Activated CD4-positive, alpha-beta T cell treated with anti-CD3 and anti-CD28 coated beads for 36 hours (primary cell): ENCODE results near the gene TGFBRAP1. TPM values are rescaled to one million over a fixed set of nuclear protein-coding genes. Genes with fewer than 3 reads are reported as not detected.
"Not testable (repeated sequence)": the region's sequence is repeated elsewhere in the genome, so short reads cannot be mapped to it uniquely, and the experiment has no call there.

Experiments used
- ATAC-seq: fragments of 200-7000 bp; cut with Tn5 transposase; one replicate; pipeline ENCODE4 v1.10.0; 2021; ENCODE audit warnings: mild to moderate bottlenecking, moderate library complexity
- CTCF ChIA-PET: fragments of 350-600 bp; sonication (Branson Sonifier 250); formaldehyde crosslinking; loops from one replicate; lab custom pipeline; 2021; ENCODE audit warnings: antibody characterized with exemption; lab: Charles Lee
- POLR2A ChIA-PET: fragments of 350-600 bp; sonication (Branson Sonifier 250); formaldehyde crosslinking; loops from one replicate; lab custom pipeline; 2021; ENCODE audit warnings: antibody characterized with exemption, inconsistent platforms; lab: Charles Lee
- DNase-seq: peaks from one replicate; pipeline ENCODE4 v3.0.0-alpha.2; 2020
- H3K27ac Mint-ChIP-seq: one replicate; pipeline ENCODE4 v1.8.0; 2021; ENCODE audit warnings: mixed read lengths
- H3K27me3 Mint-ChIP-seq: one replicate; pipeline ENCODE4 v1.8.0; 2021; ENCODE audit warnings: mixed read lengths
- H3K36me3 Mint-ChIP-seq: one replicate; pipeline ENCODE4 v1.8.0; 2021; ENCODE audit warnings: low read depth, mixed read lengths
- H3K4me1 Mint-ChIP-seq: one replicate; pipeline ENCODE4 v1.8.0; 2021; ENCODE audit warnings: mixed read lengths
- H3K4me3 Mint-ChIP-seq: one replicate; pipeline ENCODE4 v1.8.0; 2021; ENCODE audit warnings: mild to moderate bottlenecking, moderate library complexity, mixed read lengths
- H3K9me3 Mint-ChIP-seq: one replicate; pipeline ENCODE4 v1.8.0; 2021; ENCODE audit warnings: low read depth, mixed read lengths
- intact Hi-C, 2 experiments: fragments of 100-400 bp; cut with DNase I in 1 of 2; cut with micrococcal nuclease in 1 of 2; formaldehyde crosslinking; loops; one replicate each; pipeline versions ENCODE4 v1.14.2 to v1.15.1; 2022 to 2024; cut with DNase I, micrococcal nuclease
- total RNA-seq, 2 experiments: library from RNA; stranded (reverse); gene quantifications; one replicate each; pipeline ENCODE4 v1.2.3, GENCODE V29; 2021

TGFBRAP1 gene
- total RNA-seq, 2 experiments from 2014 or later, result 20.0 to 20.6 TPM

- DNase-seq, H3K36me3 Mint-ChIP-seq, H3K4me3 Mint-ChIP-seq, intact Hi-C loops, H3K27me3 Mint-ChIP-seq, H3K27ac Mint-ChIP-seq, H3K9me3 Mint-ChIP-seq, H3K4me1 Mint-ChIP-seq, ATAC-seq, POLR2A ChIA-PET, CTCF ChIA-PET: not testable (repeated sequence)
Observed at GRCh38 chr2:105251016-105251648, 78.4 kb downstream of the TGFBRAP1 start.

DNA sequence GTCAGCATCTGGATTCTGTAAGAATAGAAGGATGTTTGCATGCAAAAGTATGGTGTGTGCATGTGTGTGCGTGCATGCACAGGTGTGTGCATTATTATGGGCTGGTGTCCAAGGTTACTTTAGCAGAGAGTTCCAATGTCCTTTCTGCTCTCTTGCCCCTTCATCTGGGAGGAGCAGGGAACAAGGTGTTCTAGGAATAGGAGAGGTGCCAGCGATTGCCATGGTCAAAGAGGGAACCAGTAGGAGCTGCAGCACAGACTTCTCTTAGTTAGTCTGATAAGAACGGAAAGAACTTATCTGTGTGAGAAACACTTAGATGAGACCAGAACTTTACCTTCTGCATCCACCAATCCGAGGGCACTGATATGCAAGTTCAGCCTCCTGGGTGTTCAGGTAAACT lies 79.6 kb downstream of the TGFBRAP1 start:
- DNase-seq (no peak), ATAC-seq (no peak)
- ChIA-PET CTCF (no interaction called here), POLR2A (no interaction called here)
- no peaks in the 10 kb centered on the region for H3K27me3 Mint-ChIP-seq
- H3K36me3 Mint-ChIP-seq, result no peaks in the 10 kb centered on the region
- intact Hi-C loops, result no loop called here
- H3K9me3 Mint-ChIP-seq, result no peaks in the 10 kb centered on the region
- H3K4me1 Mint-ChIP-seq, result no peaks in the 10 kb centered on the region
- H3K27ac Mint-ChIP-seq, result no peak overlapping the region
- H3K4me3 Mint-ChIP-seq, result no peak overlapping the region

DNA sequence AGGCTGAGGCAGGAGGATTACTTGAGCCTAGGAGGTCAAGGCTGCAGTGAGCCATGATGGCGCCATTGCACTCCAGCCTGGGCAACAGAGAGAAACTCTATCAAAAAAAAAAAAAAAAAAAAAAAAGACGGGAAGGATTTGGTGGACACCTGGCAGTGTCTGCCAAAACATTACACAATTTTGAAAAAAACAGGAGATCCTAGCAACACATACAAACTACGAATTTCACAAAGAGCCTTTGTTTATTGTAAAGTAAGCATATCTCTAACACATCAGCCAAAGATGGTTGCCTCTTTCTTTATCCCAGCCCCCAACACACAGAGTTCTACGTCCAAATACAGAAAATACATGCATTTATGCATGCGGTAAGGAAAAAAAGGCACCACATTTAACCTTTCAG lies 80.4 kb downstream of the TGFBRAP1 start:
- CTCF ChIA-PET, result interaction anchor here (0.6 to 0.7 kb wide), 2 partner anchors 23 to 778 kb away, joined by 3 read pairs; no protein-coding TSS in a partner anchor
- intact Hi-C loops, result no loop called here
- H3K9me3 Mint-ChIP-seq, result no peaks in the 10 kb centered on the region
- no peaks in the 10 kb centered on the region for H3K36me3 Mint-ChIP-seq
- ATAC-seq (no peak), DNase-seq (no peak)
- no peak overlapping the region for H3K27ac Mint-ChIP-seq
- no peak overlapping the region for H3K4me3 Mint-ChIP-seq
- H3K27me3 Mint-ChIP-seq, result no peaks in the 10 kb centered on the region
- no peaks in the 10 kb centered on the region for H3K4me1 Mint-ChIP-seq
- POLR2A ChIA-PET, result no interaction called here

DNA sequence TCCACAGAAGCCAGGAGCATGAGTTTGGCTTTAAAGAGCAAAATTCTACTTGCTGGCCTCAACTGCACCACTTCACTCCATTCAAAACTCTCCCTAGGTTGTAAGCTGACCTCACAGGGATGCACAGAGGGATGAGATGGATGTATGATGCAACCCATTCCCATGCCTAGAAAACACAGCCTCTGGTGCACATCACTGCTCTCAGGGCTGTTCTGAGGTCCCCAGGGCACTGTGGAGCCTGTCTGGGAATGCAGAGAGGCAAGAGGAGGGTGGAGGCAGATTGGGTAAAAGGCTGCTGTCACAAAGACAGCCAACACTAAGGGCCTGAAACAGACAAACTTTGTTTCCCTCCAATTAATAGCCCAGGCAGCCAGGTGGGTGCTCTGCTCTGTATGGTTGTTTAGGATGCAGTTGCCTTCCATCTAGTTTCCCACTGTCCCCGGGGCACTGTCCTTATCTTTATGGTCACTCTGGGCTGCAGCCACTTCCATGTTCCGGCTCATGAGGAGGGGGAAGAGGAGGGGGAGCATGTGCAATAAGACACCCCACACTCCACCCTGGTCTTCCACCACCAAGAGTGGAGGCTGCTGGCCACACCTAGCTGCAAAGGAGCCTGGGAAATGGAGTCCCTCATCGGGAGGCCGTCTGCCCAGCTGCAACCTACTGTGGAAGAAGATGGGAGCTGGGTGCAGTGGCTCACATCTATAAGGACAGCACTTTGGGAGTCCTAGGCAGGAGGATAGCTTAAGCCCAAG lies 81.0 kb downstream of the TGFBRAP1 start:
- no peak for DNase-seq
- intact Hi-C loops, result no loop called here
- no peak for ATAC-seq
- CTCF ChIA-PET, result interaction anchor here (0.6 to 0.7 kb wide), 2 partner anchors 22 to 778 kb away, joined by 3 read pairs; no protein-coding TSS in a partner anchor
- Mint-ChIP-seq H3K27me3 (no peaks in the 10 kb centered on the region), H3K9me3 (no peaks in the 10 kb centered on the region), H3K4me1 (no peaks in the 10 kb centered on the region), H3K27ac (no peak overlapping the region), H3K36me3 (no peaks in the 10 kb centered on the region), H3K4me3 (no peak overlapping the region)
- POLR2A ChIA-PET, result no interaction called here

GRCh38 chr2:105244451-105244850 lies 85.1 kb downstream of the TGFBRAP1 start:
- Mint-ChIP-seq H3K36me3 (no peaks in the 10 kb centered on the region), H3K27ac (no peak overlapping the region), H3K4me1 (no peaks in the 10 kb centered on the region), H3K27me3 (no peaks in the 10 kb centered on the region), H3K4me3 (no peak overlapping the region), H3K9me3 (no peaks in the 10 kb centered on the region)
- ATAC-seq (no peak), DNase-seq (no peak)
- ChIA-PET POLR2A (no interaction called here), CTCF (interaction anchor here (2.1 kb wide), 1 partner anchor 129 kb away, joined by 5 read pairs; no protein-coding TSS in a partner anchor)
- intact Hi-C loops, result no loop called here

- H3K4me3 Mint-ChIP-seq, result no peak overlapping the region
- CTCF ChIA-PET, result interaction anchor here (0.7 to 2.1 kb wide), 2 partner anchors 126 to 129 kb away, joined by 3 to 5 read pairs; no protein-coding TSS in a partner anchor
- no peak for ATAC-seq
- no peaks in the 10 kb centered on the region for H3K4me1 Mint-ChIP-seq
- DNase-seq, result no peak
- H3K27me3 Mint-ChIP-seq, result no peaks in the 10 kb centered on the region
- POLR2A ChIA-PET, result no interaction called here
- H3K36me3 Mint-ChIP-seq, result no peaks in the 10 kb centered on the region
- no peak overlapping the region for H3K27ac Mint-ChIP-seq
- H3K9me3 Mint-ChIP-seq, result no peaks in the 10 kb centered on the region
- intact Hi-C loops, result no loop called here
Observed at GRCh38 chr2:105243961-105244360, 85.6 kb downstream of the TGFBRAP1 start.

- intact Hi-C loops, result no loop called here
- H3K4me3 Mint-ChIP-seq, result no peak overlapping the region
- no peaks in the 10 kb centered on the region for H3K4me1 Mint-ChIP-seq
- ChIA-PET CTCF (interaction anchor here (0.7 kb wide), 1 partner anchor 9 kb away, joined by 4 read pairs; no protein-coding TSS in a partner anchor), POLR2A (no interaction called here)
- H3K27ac Mint-ChIP-seq, result no peak overlapping the region
- no peaks in the 10 kb centered on the region for H3K9me3 Mint-ChIP-seq
- no peaks in the 10 kb centered on the region for H3K27me3 Mint-ChIP-seq
- ATAC-seq (no peak), DNase-seq (no peak)
- no peaks in the 10 kb centered on the region for H3K36me3 Mint-ChIP-seq
Observed at GRCh38 chr2:105242286-105242993, 87.1 kb downstream of the TGFBRAP1 start.

GRCh38 chr2:105241443-105241842 lies 88.1 kb downstream of the TGFBRAP1 start, which contains the start of gene GPR45:
Gene GPR45 (plus strand): TSS chr2:105241743. CDS start chr2:105241859, 116 bp downstream.
- H3K4me3 Mint-ChIP-seq, result no peak within 1 kb of the TSS
- H3K4me1 Mint-ChIP-seq, result peaks cover 2% of the 10 kb centered on the region
- POLR2A ChIA-PET, result no interaction called here
- ATAC-seq (no peak), DNase-seq (no peak)
- intact Hi-C loops, result no loop called here
- no peaks in the 10 kb centered on the region for H3K9me3 Mint-ChIP-seq
- no peak within 1 kb of the TSS for H3K27ac Mint-ChIP-seq
- H3K27me3 Mint-ChIP-seq, result no peaks in the 10 kb centered on the region
- CTCF ChIA-PET, result interaction anchor here (1.9 to 11.3 kb wide), 2 partner anchors 10 to 125 kb away, joined by 10 to 206 read pairs; no protein-coding TSS in a partner anchor
- H3K36me3 Mint-ChIP-seq, result no peaks in the 10 kb centered on the region

DNA sequence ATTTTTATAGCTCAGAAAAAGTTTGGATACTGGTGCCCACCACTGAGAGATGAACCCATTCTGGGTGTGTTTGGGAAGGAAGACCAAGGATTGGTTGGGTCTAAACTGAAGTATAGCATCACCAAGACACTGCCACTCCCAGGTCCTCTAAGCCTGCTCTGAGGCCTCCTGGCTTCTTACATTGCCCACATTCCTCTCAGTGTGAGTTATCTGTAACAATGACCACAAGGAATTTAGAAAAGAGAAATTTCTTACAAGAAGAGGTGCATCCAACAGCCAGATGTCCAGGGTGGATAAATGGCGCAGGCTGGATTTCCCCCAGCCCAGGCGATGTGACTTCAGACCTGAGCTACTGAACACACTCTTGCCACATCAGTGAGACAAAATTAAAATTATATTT lies 89.6 kb downstream of the TGFBRAP1 start:
- Mint-ChIP-seq H3K4me3 (no peak overlapping the region), H3K4me1 (peaks cover 6% of the 10 kb centered on the region), H3K36me3 (no peaks in the 10 kb centered on the region), H3K9me3 (no peaks in the 10 kb centered on the region), H3K27me3 (no peaks in the 10 kb centered on the region), H3K27ac (no peak overlapping the region)
- ChIA-PET CTCF (interaction anchor here (0.6 to 11.3 kb wide), 4 partner anchors 9 to 701 kb away, joined by 3 to 206 read pairs (median 6); no protein-coding TSS in a partner anchor), POLR2A (no interaction called here)
- ATAC-seq, result no peak
- intact Hi-C loops, result loop anchor here in 1 of 2 experiments (5.0 kb wide), 1 partner anchor 393 kb away; no protein-coding TSS in a partner anchor
- no peak for DNase-seq

GRCh38 chr2:105238664-105239240 lies 90.8 kb downstream of the TGFBRAP1 start:
- DNase-seq (no peak), ATAC-seq (no peak)
- H3K4me1 Mint-ChIP-seq, result peaks cover 6% of the 10 kb centered on the region
- ChIA-PET CTCF (interaction anchor here (0.7 to 11.3 kb wide), 11 partner anchors 16 to 392 kb away, joined by 3 to 206 read pairs (median 4); no protein-coding TSS in a partner anchor), POLR2A (no interaction called here)
- H3K9me3 Mint-ChIP-seq, result no peaks in the 10 kb centered on the region
- no peaks in the 10 kb centered on the region for H3K36me3 Mint-ChIP-seq
- H3K27me3 Mint-ChIP-seq, result no peaks in the 10 kb centered on the region
- H3K4me3 Mint-ChIP-seq, result no peak overlapping the region
- H3K27ac Mint-ChIP-seq, result no peak overlapping the region
- intact Hi-C loops, result loop anchor here in 1 of 2 experiments (5.0 kb wide), 1 partner anchor 391 kb away; no protein-coding TSS in a partner anchor
